GM23248 (cell line): ENCODE results near the gene KBTBD8.

Source experiments
- EZH2 ChIP-seq: fragments of 200-600 bp; sonication (generic); IDR thresholded peaks from 2 replicates; pipeline ENCODE4 v1.6.1; 2018; ENCODE audit warnings: antibody characterized with exemption, mild to moderate bottlenecking; ENCODE audit not compliant: insufficient read depth, poor library complexity, severe bottlenecking
- EZH2phosphoT487 ChIP-seq: fragments of 200-600 bp; sonication (generic); IDR thresholded peaks from 2 replicates; pipeline ENCODE4 v1.6.1; 2018; ENCODE audit warnings: antibody characterized with exemption, moderate library complexity, mild to moderate bottlenecking, low read depth; ENCODE audit not compliant: insufficient read depth

DNA sequence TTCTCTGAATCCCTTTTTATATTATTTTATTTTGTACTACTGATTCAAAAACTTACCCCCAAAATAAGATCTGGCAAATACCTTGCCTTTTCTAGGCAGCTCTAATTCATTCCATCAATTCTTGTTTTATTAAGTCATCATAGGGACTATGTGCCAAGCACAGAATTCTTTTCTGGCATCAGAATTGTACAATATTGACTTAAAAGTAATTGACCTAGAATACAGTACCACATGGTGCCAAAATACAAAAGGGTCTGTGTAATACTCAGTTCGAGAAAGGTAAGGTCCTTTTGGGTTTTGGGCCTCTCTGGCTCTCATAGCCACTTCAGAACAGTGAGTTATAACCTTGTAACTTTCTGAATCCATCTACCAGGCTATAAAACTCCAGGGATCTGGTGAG is 46.2 kb downstream of the KBTBD8 start:
- TF ChIP-seq EZH2 (no peak), EZH2phosphoT487 (no peak)
